H1 (cell line): ENCODE data around the gene SPG11. TPM values are rescaled to one million over a fixed set of nuclear protein-coding genes. Genes with fewer than 3 reads are reported as not detected.

ENCODE experiments used
- CTCF ChIA-PET: fragments of 300-600 bp; sonication (Branson Sonifier 250); formaldehyde crosslinking; loops from one replicate; lab custom pipeline; 2021; ENCODE audit not compliant: partially characterized antibody; lab: Charles Lee
- POLR2A ChIA-PET: fragments of 300-600 bp; sonication (Branson Sonifier 250); formaldehyde crosslinking; loops from one replicate; lab custom pipeline; 2021; ENCODE audit warnings: inconsistent platforms; ENCODE audit not compliant: partially characterized antibody; lab: Charles Lee
- DNase-seq, 2 experiments: peaks; one replicate each; pipeline versions ENCODE4 v3.0.0 to v3.0.0-alpha.2; 2010 to 2022; ENCODE audit warnings: low spot score in 2 of 2, low read depth in 1 of 2, mixed read lengths in 1 of 2
- FAIRE-seq: peaks from 2 replicates; lab custom pipeline; 2011; peaks lifted over from hg19 to GRCh38; lab: Jason Lieb, UNC
- H2AFZ ChIP-seq: 2 replicates; pipeline ENCODE4 v1.8.1; 2012; ENCODE audit warnings: low read length, inconsistent platforms
- H2AK5ac ChIP-seq: 2 replicates; pipeline ENCODE4 v1.6.1; 2013; ENCODE audit warnings: low read depth, low read length
- H2BK120ac ChIP-seq: replicated peaks from 2 replicates; pipeline ENCODE3; 2013; ENCODE audit warnings: low read depth, low read length, inconsistent platforms
- H2BK12ac ChIP-seq: 2 replicates; pipeline ENCODE4 v1.6.1; 2013; ENCODE audit warnings: low read depth, low read length
- H2BK15ac ChIP-seq: 2 replicates; pipeline ENCODE4 v1.6.1; 2013; ENCODE audit warnings: low read length
- H2BK20ac ChIP-seq: 2 replicates; pipeline ENCODE4 v1.6.1; 2013; ENCODE audit warnings: low read length
- H2BK5ac ChIP-seq: 2 replicates; pipeline ENCODE4 v1.6.1; 2013; ENCODE audit warnings: low read depth, low read length
- H3K14ac ChIP-seq: 2 replicates; pipeline ENCODE4 v1.6.1; 2013; ENCODE audit warnings: inconsistent platforms; ENCODE audit not compliant: insufficient read length
- H3K18ac ChIP-seq: 2 replicates; pipeline ENCODE4 v1.6.1; 2013; ENCODE audit warnings: low read length; ENCODE audit errors: extremely low read depth
- H3K23ac ChIP-seq: 2 replicates; pipeline ENCODE4 v1.6.1; 2013; ENCODE audit warnings: inconsistent platforms; ENCODE audit not compliant: insufficient read length
- H3K23me2 ChIP-seq: 2 replicates; pipeline ENCODE4 v1.6.1; 2013; ENCODE audit warnings: low read depth, low read length
- H3K27ac ChIP-seq: 2 replicates; pipeline ENCODE4 v1.6.1; 2011; ENCODE audit warnings: low read depth, low read length, inconsistent platforms
- H3K27me3 ChIP-seq, 4 experiments: replicated peaks in 1 of 4; 1 replicate in 1 of 4; 2 replicates in 3 of 4; pipeline versions ENCODE4 v1.6.1 to v1.8.1; 2011 to 2013; ENCODE audit warnings: low read length in 3 of 4, mild to moderate bottlenecking in 3 of 4, inconsistent platforms in 2 of 4, mixed read lengths in 2 of 4, moderate library complexity in 1 of 4; ENCODE audit not compliant: control insufficient read depth in 3 of 4, insufficient read depth in 3 of 4; ENCODE audit errors: extremely low read depth in 1 of 4
- H3K36me3 ChIP-seq, 4 experiments: 2 replicates each; pipeline versions ENCODE4 v1.6.1 to v1.8.1; 2011 to 2013; ENCODE audit warnings: mild to moderate bottlenecking in 4 of 4, low read length in 3 of 4, moderate library complexity in 2 of 4, control low read depth in 1 of 4, inconsistent platforms in 1 of 4; ENCODE audit not compliant: insufficient read depth in 4 of 4, control insufficient read depth in 2 of 4
- H3K4ac ChIP-seq: replicated peaks from 2 replicates; pipeline ENCODE3; 2013; ENCODE audit warnings: low read length, low read depth, mixed read lengths, inconsistent platforms; ENCODE audit not compliant: insufficient read length
- H3K4me1 ChIP-seq, 4 experiments: replicated peaks in 1 of 4; 1 replicate in 1 of 4; 2 replicates in 3 of 4; pipeline versions ENCODE4 v1.6.1 to v1.8.1; 2011 to 2013; ENCODE audit warnings: low read length in 3 of 4, inconsistent platforms in 2 of 4, mixed read lengths in 1 of 4; ENCODE audit not compliant: insufficient read depth in 4 of 4, control insufficient read depth in 3 of 4
- H3K4me2 ChIP-seq, 2 experiments: 2 replicates each; pipeline versions ENCODE4 v1.6.1 to v1.8.1; 2011 to 2013; ENCODE audit warnings: low read depth in 2 of 2, low read length in 2 of 2, control low read depth in 1 of 2, inconsistent platforms in 1 of 2, mild to moderate bottlenecking in 1 of 2; ENCODE audit not compliant: insufficient read depth in 1 of 2
- H3K4me3 ChIP-seq, 4 experiments: fragments of 200-600, 300-600 bp in 1 of 4; sonication (generic), shearing (Covaris generic), sonication (Bioruptor Twin) in 1 of 4; 2 replicates each; pipeline versions ENCODE4 v1.5.1 to v1.8.1; 2011 to 2016; ENCODE audit warnings: low read length in 4 of 4, low read depth in 3 of 4, control low read depth in 2 of 4, inconsistent platforms in 2 of 4, mild to moderate bottlenecking in 2 of 4, mixed read lengths in 1 of 4, moderate library complexity in 1 of 4; ENCODE audit not compliant: insufficient read depth in 2 of 4; ENCODE audit errors: extremely low read depth in 1 of 4
- H3K56ac ChIP-seq: replicated peaks from 2 replicates; pipeline ENCODE3; 2013; ENCODE audit warnings: low read depth, mild to moderate bottlenecking, mixed read lengths, low read length, inconsistent platforms; ENCODE audit not compliant: insufficient read length
- H3K79me1 ChIP-seq: 2 replicates; pipeline ENCODE4 v1.6.1; 2013; ENCODE audit warnings: low read depth, low read length, control low read depth
- H3K79me2 ChIP-seq, 2 experiments: 2 replicates each; pipeline versions ENCODE4 v1.6.1 to v1.8.1; 2012 to 2013; ENCODE audit warnings: low read length in 2 of 2, mild to moderate bottlenecking in 2 of 2, inconsistent platforms in 1 of 2; ENCODE audit not compliant: insufficient read depth in 2 of 2, control insufficient read depth in 1 of 2
- H3K9ac ChIP-seq, 4 experiments: replicated peaks in 1 of 4; 1 replicate in 1 of 4; 2 replicates in 3 of 4; pipeline versions ENCODE4 v1.6.1 to v1.8.1; 2011 to 2013; ENCODE audit warnings: low read depth in 3 of 4, low read length in 3 of 4, control low read depth in 2 of 4, mild to moderate bottlenecking in 2 of 4, moderate library complexity in 2 of 4, inconsistent platforms in 1 of 4; ENCODE audit errors: extremely low read depth in 1 of 4
- H3K9me3 ChIP-seq, 2 experiments: 2 replicates each; pipeline versions ENCODE4 v1.6.1 to v1.8.1; 2012 to 2013; ENCODE audit warnings: mild to moderate bottlenecking in 2 of 2, moderate library complexity in 2 of 2, control low read depth in 1 of 2, inconsistent platforms in 1 of 2, low read depth in 1 of 2, low read length in 1 of 2, mixed read lengths in 1 of 2; ENCODE audit not compliant: insufficient read depth in 2 of 2
- H4K20me1 ChIP-seq, 2 experiments: replicated peaks in 1 of 2; 2 replicates each; pipeline versions ENCODE3 to v1.8.1; 2011 to 2013; ENCODE audit warnings: inconsistent platforms in 2 of 2, low read length in 2 of 2, mild to moderate bottlenecking in 1 of 2; ENCODE audit not compliant: insufficient read depth in 2 of 2, control insufficient read depth in 1 of 2
- H4K5ac ChIP-seq: 2 replicates; pipeline ENCODE4 v1.6.1; 2013; ENCODE audit warnings: low read length, low read depth, mixed read lengths, inconsistent platforms; ENCODE audit not compliant: insufficient read length
- H4K8ac ChIP-seq: 2 replicates; pipeline ENCODE4 v1.8.0; 2013; ENCODE audit warnings: mild to moderate bottlenecking, moderate library complexity, low read length, inconsistent platforms; ENCODE audit not compliant: insufficient read depth; ENCODE audit errors: extremely low read depth
- H4K91ac ChIP-seq: replicated peaks from 2 replicates; pipeline ENCODE3; 2013; ENCODE audit warnings: low read length, mixed read lengths, inconsistent platforms; ENCODE audit not compliant: insufficient read length
- CHD2 ChIP-seq: IDR thresholded peaks from 2 replicates; pipeline ENCODE4 v1.6.1; 2012; ENCODE audit warnings: low read length, improper control_type of control experiment
- EGR1 ChIP-seq: IDR thresholded peaks from 2 replicates; pipeline ENCODE4 v1.6.1; 2011; ENCODE audit warnings: low read depth, low read length, borderline replicate concordance
- KDM4A ChIP-seq: IDR thresholded peaks from one replicate; pipeline ENCODE4 v1.7.1; 2012; ENCODE audit warnings: low read depth, mild to moderate bottlenecking, moderate library complexity, low read length, inconsistent platforms; ENCODE audit not compliant: severe bottlenecking
- PHF8 ChIP-seq: fragments of 200-600 bp; sonication (generic); conservative IDR thresholded peaks from 2 replicates; pipeline ENCODE4 v1.7.1; 2012; ENCODE audit warnings: low read depth, mild to moderate bottlenecking, inconsistent platforms, low read length, moderate library complexity
- RFX5 ChIP-seq: IDR thresholded peaks from 2 replicates; pipeline ENCODE4 v1.6.1; 2011; ENCODE audit warnings: low read depth, low read length, improper control_type of control experiment, borderline replicate concordance
- SIN3A ChIP-seq, 2 experiments: IDR thresholded peaks in 1 of 2; conservative IDR thresholded peaks in 1 of 2; 2 replicates each; pipeline ENCODE4 v1.6.1; 2011 to 2012; ENCODE audit warnings: low read length in 2 of 2, improper control_type of control experiment in 1 of 2, low read depth in 1 of 2, mild to moderate bottlenecking in 1 of 2
- WGBS, 2 experiments: shearing (Covaris generic) in 1 of 2; methylation state at CpG; one replicate each; pipeline versions ENCODE4 v1.1.6 to v1.1.7; 2013 to 2015; ENCODE audit warnings: low lambda C conversion rate in 2 of 2, mixed read lengths in 2 of 2, inconsistent platforms in 1 of 2, low coverage in 1 of 2, missing lambda C conversion rate in 1 of 2; ENCODE audit not compliant: insufficient replicate concordance in 2 of 2, insufficient coverage in 1 of 2, insufficient read length in 1 of 2; ENCODE audit errors: extremely low coverage in 1 of 2, missing lambda C conversion rate in 1 of 2; 5-methylcytosine and 5-hydroxymethylcytosine counted together
- polyA plus RNA-seq, 7 experiments: library from polyadenylated mRNA; depleted of rRNA in 3 of 7; stranded (reverse) in 5 of 7; unstranded in 2 of 7; fragments of >200 nt in 5 of 7; fragments of 200-250 nt in 2 of 7; gene quantifications; 1 replicate in 5 of 7; 2 replicates in 1 of 7; 4 replicates in 1 of 7; pipeline versions ENCODE4 v1.2.1 to v1.2.3, GENCODE V29; 2011 to 2013; ENCODE audit warnings: missing spikeins in 2 of 7, mixed read lengths in 2 of 7
- total RNA-seq: library from RNA; stranded (reverse); fragmentation: NEBNext Ultra II Directional; extraction: Animal tissue kit (Norgen Biotek cat#: 25700); gene quantifications from 2 replicates; pipeline ENCODE4 v1.2.1, GENCODE V29; 2021

SPG11 gene
- total and polyA plus RNA-seq, 2 of the 8 experiments (the other 6 are each of a cell fraction or from before 2014, with no cell fraction given): 37.1 to 38.6 TPM

DNA sequence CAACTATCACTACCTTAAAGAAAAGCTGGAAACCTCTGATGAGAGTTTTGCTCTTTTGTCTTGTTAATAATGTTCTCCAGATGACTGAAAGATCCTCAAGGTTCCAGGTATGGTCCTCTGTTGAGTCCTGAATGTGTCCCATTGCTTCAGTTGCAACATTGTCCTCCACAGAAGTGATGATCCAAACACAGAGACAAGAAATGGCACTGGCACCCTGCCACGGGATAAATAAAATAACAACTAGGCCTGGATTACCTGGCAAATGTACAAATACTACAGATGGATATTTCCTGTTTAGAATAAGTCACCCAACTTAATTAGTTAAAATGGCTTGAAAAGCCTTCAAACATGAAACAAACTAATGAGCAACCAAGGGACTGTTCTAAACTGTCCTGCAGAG, 68.2 kb downstream of the SPG11 start:
- Histone ChIP-seq H3K4me2 (no peak overlapping the region), H4K91ac (no peak overlapping the region), H3K23me2 (no peaks in the 10 kb centered on the region), H2BK20ac (no peak overlapping the region), H4K20me1 (peaks cover 0 to 1% of the 10 kb centered on the region in 2 experiments), H3K23ac (no peak overlapping the region), H3K27me3 (no peaks in the 10 kb centered on the region), H2BK5ac (no peak overlapping the region), H4K8ac (no peak overlapping the region), H3K56ac (no peak overlapping the region), H4K5ac (no peak overlapping the region), H3K4ac (no peak overlapping the region), H3K9me3 (no peaks in the 10 kb centered on the region), H3K27ac (no peak overlapping the region), H3K9ac (no peak overlapping the region), H3K4me3 (no peak overlapping the region), H2AFZ (no peak overlapping the region), H3K14ac (no peak overlapping the region), H3K36me3 (peaks cover 8 to 55% (median 26%) of the 10 kb centered on the region in 4 experiments; a peak in 7 of 8 replicates)
- no peak for DNase-seq
- 88% methylated on average over 1 of the region's 1 CpG; no CpG with 5 or more reads in 1 of the 2 experiments for WGBS, 2 experiments
- ChIA-PET POLR2A (no interaction called here), CTCF (no interaction called here)
- FAIRE-seq: no peak
- TF ChIP-seq RFX5 (no peak), EGR1 (no peak), SIN3A (conservative IDR thresholded peaks at IDR 0.05 in 1 of 2, IDR thresholded peaks at IDR 0.05 in 1 of 2; ENCODE audit: low read depth in 1 of 2, low read length in 2 of 2) (no peak), PHF8 (no peak), KDM4A (no peak), CHD2 (no peak)
- TF ChIP-seq, all 59 proteins: peak for 0
- Histone ChIP-seq H3K18ac (no peak overlapping the region), H3K4me1 (no peaks in the 10 kb centered on the region), H2AK5ac (no peak overlapping the region), H3K79me2 (no peaks in the 10 kb centered on the region), H2BK120ac (no peak overlapping the region), H2BK15ac (no peak overlapping the region), H2BK12ac (no peak overlapping the region), H3K79me1 (no peaks in the 10 kb centered on the region)
